H1 (cell line): ENCODE data around the gene CUX1. TPM values are rescaled to one million over a fixed set of nuclear protein-coding genes. Genes with fewer than 3 reads are reported as not detected.

Experiments
- JUND ChIP-seq: IDR thresholded peaks from 2 replicates; pipeline ENCODE4 v1.6.1; 2011; ENCODE audit warnings: mild to moderate bottlenecking, improper control_type of control experiment, low read length
- KDM4A ChIP-seq: IDR thresholded peaks from one replicate; pipeline ENCODE4 v1.7.1; 2012; ENCODE audit warnings: low read depth, mild to moderate bottlenecking, moderate library complexity, low read length, inconsistent platforms; ENCODE audit not compliant: severe bottlenecking
- NRF1 ChIP-seq: IDR thresholded peaks from 2 replicates; pipeline ENCODE4 v1.6.1; 2011; ENCODE audit warnings: mild to moderate bottlenecking, low read depth, low read length, improper control_type of control experiment
- RNF2 ChIP-seq: fragments of 200-900, 300-1000 bp; sonication (generic); IDR thresholded peaks from 2 replicates; pipeline ENCODE4 v1.7.1; 2016; ENCODE audit warnings: borderline replicate concordance, low read depth, mild to moderate bottlenecking, antibody characterized with exemption, low read length; ENCODE audit not compliant: poor library complexity, severe bottlenecking; ENCODE audit errors: missing control alignments
- SAP30 ChIP-seq: fragments of 300-600 bp; sonication (generic); IDR thresholded peaks from 2 replicates; pipeline ENCODE4 v1.7.1; 2012; ENCODE audit warnings: low read length, moderate library complexity, mild to moderate bottlenecking, inconsistent platforms; ENCODE audit not compliant: insufficient read depth, insufficient replicate concordance
- polyA plus RNA-seq, 7 experiments: library from polyadenylated mRNA; depleted of rRNA in 3 of 7; stranded (reverse) in 5 of 7; unstranded in 2 of 7; fragments of >200 nt in 5 of 7; fragments of 200-250 nt in 2 of 7; gene quantifications; 1 replicate in 5 of 7; 2 replicates in 1 of 7; 4 replicates in 1 of 7; pipeline versions ENCODE4 v1.2.1 to v1.2.3, GENCODE V29; 2011 to 2013; ENCODE audit warnings: missing spikeins in 2 of 7, mixed read lengths in 2 of 7
- total RNA-seq: library from RNA; stranded (reverse); fragmentation: NEBNext Ultra II Directional; extraction: Animal tissue kit (Norgen Biotek cat#: 25700); gene quantifications from 2 replicates; pipeline ENCODE4 v1.2.1, GENCODE V29; 2021

CUX1 gene
- total and polyA plus RNA-seq, 2 of the 8 experiments (the other 6 are each of a cell fraction or from before 2014, with no cell fraction given) = 21.6 to 65.9 TPM

GRCh38 chr7:101871351-101871750, 53.9 kb downstream of the CUX1 start (continued):
- TF ChIP-seq NRF1 (no peak), JUND (no peak), KDM4A (no peak), RNF2 (no peak), SAP30 (no peak)
- TF ChIP-seq, all 59 proteins: peak for 0
